Kidney epithelial cell (primary cell): ENCODE measurements around the gene GLIPR1. TPM values are rescaled to one million over a fixed set of nuclear protein-coding genes. Genes with fewer than 3 reads are reported as not detected.
A peak's percentile ranks its signal among the peaks of the same experiment; 100 is the strongest.
"Not testable (repeated sequence)": the region's sequence is repeated elsewhere in the genome, so short reads cannot be mapped to it uniquely, and the experiment has no call there.

Source experiments
- DNase-seq: peaks from one replicate; pipeline ENCODE4 v3.0.0-alpha.2; 2010; ENCODE audit warnings: low read depth
- H3K27me3 ChIP-seq: 2 replicates; pipeline ENCODE4 v1.6.0; 2011; ENCODE audit warnings: low read length; ENCODE audit not compliant: control insufficient read depth, insufficient read depth
- H3K36me3 ChIP-seq: 2 replicates; pipeline ENCODE4 v1.5.1; 2011; ENCODE audit warnings: low read length; ENCODE audit not compliant: control insufficient read depth, insufficient read depth
- H3K4me3 ChIP-seq: 2 replicates; pipeline ENCODE4 v1.5.1; 2011; ENCODE audit warnings: low read depth, mild to moderate bottlenecking, control low read depth, low read length
- total RNA-seq: library from RNA; depleted of rRNA; stranded (reverse); fragments of >200 nt; gene quantifications from 2 replicates; pipeline ENCODE4 v1.2.3, GENCODE V29; 2015
- TF ChIP-seq, protein P1 (sequence below): IDR thresholded peaks from 2 replicates; pipeline ENCODE4 v1.5.1; 2011; ENCODE audit warnings: mild to moderate bottlenecking, moderate library complexity, low read length, control low read depth, inconsistent platforms; ENCODE audit not compliant: insufficient read depth, poor library complexity, severe bottlenecking

The GLIPR1 gene
- 28.4 and 31.9 TPM in 2 replicates for total RNA-seq

- DNase-seq, result peak; percentile 97
- TF ChIP-seq, protein P1, sequence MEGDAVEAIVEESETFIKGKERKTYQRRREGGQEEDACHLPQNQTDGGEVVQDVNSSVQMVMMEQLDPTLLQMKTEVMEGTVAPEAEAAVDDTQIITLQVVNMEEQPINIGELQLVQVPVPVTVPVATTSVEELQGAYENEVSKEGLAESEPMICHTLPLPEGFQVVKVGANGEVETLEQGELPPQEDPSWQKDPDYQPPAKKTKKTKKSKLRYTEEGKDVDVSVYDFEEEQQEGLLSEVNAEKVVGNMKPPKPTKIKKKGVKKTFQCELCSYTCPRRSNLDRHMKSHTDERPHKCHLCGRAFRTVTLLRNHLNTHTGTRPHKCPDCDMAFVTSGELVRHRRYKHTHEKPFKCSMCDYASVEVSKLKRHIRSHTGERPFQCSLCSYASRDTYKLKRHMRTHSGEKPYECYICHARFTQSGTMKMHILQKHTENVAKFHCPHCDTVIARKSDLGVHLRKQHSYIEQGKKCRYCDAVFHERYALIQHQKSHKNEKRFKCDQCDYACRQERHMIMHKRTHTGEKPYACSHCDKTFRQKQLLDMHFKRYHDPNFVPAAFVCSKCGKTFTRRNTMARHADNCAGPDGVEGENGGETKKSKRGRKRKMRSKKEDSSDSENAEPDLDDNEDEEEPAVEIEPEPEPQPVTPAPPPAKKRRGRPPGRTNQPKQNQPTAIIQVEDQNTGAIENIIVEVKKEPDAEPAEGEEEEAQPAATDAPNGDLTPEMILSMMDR, result no peak
- Histone ChIP-seq H3K4me3 (peak within 1 kb of the TSS; percentile 34), H3K36me3 (no peaks in the 10 kb centered on the region), H3K27me3 (no peaks in the 10 kb centered on the region)
Observed at GRCh38 chr12:75480469-75480949, at the start of gene GLIPR1. Gene GLIPR1, plus strand, starts transcription at chr12:75480755. Its CDS starts 126 bp downstream, at chr12:75480881.

DNA sequence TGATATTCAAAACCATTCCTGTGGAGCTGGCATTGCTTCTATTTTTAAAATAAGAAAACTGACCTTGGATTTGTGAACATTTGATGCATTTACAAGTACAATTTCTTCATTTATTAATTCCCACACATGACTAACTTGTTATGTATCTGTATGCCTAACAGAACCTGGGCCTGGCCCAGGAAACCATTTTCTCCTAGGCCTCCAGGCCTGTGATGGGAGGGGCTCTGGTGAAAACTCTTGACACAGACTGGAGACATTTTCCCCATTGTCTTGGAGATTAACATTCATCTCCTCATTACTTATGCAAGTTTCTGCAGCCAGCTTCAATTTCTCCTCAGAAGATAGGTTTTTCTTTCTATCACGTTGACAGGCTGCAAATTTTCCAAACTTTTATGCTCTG, 47.6 kb upstream of the GLIPR1 start:
- TF ChIP-seq, protein P1, result no peak
- DNase-seq, result no peak
- Histone ChIP-seq H3K4me3 (no peak overlapping the region), H3K36me3 (no peaks in the 10 kb centered on the region), H3K27me3 (no peaks in the 10 kb centered on the region)

DNA sequence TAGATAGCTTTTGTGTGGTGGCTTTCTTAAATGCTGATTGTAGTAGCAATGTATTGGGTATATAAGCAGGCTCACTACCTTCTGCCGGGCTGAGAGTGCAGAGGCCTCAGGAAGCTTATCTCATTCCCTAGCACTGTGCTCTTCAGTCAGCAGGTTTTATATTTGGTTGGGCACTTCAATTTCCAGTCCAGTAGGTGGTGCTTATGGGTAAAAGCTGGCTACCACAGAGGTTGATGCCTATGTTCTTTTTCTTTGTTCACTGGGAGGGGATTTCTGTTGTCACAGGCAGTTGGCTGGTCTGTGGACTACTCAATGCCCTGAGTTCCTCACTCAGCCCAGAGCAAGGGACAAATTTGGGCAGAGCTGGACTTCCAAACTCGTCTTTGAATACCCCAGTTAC, 43.0 kb upstream of the GLIPR1 start:
- H3K4me3 ChIP-seq, result no peak overlapping the region
- TF ChIP-seq, protein P1, result peak; percentile 9
- H3K36me3 ChIP-seq, result no peaks in the 10 kb centered on the region
- DNase-seq, result no peak
- no peaks in the 10 kb centered on the region for H3K27me3 ChIP-seq

DNA sequence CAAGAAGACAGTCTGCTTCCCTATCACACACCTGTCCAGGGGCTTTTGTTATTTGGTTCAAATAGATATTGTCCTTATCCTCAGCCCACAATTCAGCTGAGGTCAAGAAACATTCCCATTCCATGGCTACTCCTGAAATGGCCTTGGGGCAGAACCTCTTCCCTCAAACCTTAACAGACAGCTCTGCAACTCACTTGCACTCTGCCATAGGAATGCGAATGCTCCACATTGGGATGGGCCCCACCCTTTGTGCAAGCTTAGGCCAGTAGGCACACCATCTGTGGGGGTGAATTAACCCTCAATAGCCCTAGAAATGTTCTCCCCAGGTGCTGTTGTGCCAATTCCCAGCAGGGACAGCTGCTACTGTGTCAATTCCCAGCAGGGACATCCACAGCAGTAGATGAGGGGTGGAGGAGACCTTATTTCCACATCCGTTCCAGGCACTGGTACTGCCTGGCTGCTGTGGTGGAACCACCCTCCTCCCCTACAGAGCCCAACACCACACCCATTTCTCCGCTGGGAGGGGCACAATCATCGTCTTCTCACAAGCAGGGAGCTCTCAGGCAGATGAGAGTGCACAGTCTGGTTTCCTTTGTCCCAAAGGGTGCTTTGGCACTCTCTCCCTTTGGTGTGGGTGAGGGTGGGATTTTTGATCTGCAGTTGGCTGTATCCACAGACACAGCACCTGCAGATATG, 42.3 kb upstream of the GLIPR1 start:
- Histone ChIP-seq H3K36me3 (no peaks in the 10 kb centered on the region), H3K4me3 (no peak overlapping the region), H3K27me3 (no peaks in the 10 kb centered on the region)
- TF ChIP-seq, protein P1, result no peak
- DNase-seq, result no peak

DNA sequence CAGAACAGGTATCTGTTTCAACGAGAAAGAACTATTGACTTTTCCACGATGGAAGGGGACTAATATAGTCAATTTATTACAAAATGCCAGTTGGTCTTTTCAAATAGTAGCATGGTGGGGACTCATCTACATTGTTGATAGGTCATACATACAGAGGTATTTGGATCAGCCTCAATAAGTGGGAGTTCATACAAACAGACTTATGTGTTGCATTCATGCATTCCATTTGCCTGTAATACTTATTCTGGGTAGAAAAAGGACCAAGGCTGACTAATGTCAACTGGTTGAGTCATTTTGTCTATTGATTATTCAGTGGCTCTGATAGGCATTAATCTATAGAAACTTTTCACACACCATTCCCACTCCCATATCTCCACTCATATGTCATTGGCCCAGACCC, 41.5 kb upstream of the GLIPR1 start:
- no peak for DNase-seq
- Histone ChIP-seq H3K27me3 (no peaks in the 10 kb centered on the region), H3K36me3 (no peaks in the 10 kb centered on the region), H3K4me3 (no peak overlapping the region)
- TF ChIP-seq, protein P1, result no peak

DNA sequence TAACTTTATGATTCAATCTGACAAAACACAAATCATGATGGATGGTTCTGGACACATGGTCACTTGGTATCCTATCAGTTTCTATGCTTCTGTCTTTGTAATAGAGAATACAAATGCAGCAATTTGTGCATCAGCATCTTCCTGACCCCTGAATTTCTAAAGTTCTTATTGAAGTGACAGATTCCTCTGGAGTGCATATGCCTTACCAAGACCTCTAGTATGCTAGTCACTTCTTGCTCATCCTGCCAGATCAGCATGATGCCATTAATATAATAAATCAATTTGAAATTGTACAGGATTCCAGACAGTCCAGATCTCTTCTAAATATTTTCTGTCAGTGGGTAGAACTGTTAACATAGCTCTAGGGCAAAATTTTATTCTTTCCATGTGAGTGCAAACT, 40.6 kb upstream of the GLIPR1 start:
- TF ChIP-seq, protein P1, result no peak
- Histone ChIP-seq H3K4me3 (no peak overlapping the region), H3K27me3 (no peaks in the 10 kb centered on the region), H3K36me3 (no peaks in the 10 kb centered on the region)
- no peak for DNase-seq

DNA sequence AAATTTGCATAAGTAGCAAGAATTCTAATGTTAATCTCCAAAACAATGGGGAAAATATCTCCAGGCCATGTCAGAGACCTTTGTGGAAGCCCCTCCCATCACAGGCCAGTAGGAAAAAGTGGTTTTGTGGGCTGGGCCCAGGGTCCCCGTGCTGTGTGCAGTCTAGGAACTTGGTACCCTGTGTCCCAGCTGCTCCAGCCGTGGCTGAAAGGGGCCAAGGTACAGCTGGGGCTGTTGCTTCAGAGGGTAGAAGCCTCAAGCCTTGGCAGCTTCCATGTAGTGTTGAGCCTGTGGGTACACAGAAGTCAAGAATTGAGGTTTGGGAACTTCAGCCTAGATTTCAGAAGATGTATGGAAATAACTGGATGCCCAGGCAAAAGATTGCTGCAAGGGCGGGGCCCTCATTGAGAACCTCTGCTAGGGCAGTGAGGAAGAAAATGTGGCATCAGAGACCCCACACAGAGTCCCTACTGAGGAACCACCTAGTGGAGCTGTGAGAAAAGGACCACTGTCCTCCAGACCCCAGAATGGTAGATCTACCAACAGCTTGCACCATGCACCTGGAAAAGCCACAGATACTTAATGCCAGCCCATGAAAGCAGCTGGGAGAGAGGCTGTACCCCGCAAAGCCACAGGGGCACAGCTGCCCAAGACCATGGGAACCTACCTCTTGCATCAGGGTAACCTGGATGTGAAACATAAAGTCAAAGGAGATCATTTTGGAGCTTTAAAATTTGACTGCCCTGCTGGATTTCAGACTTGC, 38.7 kb upstream of the GLIPR1 start:
- not testable (repeated sequence) for H3K4me3 ChIP-seq, H3K36me3 ChIP-seq, H3K27me3 ChIP-seq, DNase-seq

DNA sequence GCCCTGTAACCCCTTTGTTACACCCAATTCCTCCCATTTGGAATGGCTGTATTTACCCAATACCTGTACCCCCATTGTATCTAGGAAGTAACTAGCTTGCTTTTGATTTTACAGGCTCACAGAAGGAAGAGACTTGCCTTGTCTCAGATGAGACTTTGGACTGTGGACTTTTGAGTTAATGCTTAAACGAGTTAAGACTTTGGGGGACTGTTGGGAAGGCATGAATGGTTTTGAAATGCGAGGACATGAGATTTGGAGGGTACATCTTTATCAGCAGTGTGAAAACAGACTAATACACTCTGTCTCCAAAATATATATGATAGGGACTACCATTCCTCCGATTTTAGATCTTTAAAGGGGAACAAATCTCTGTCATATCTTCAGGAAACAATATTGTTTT, 38.1 kb upstream of the GLIPR1 start:
- not testable (repeated sequence) for H3K4me3 ChIP-seq, H3K27me3 ChIP-seq, H3K36me3 ChIP-seq, DNase-seq
